HG03108 (cell line): Measurements from ENCODE around the gene TNFRSF12A.

ENCODE experiments used
- ATAC-seq: cut with Tn5 transposase; IDR thresholded peaks from one replicate; pipeline ENCODE4 v1.9.1; 2021; ENCODE audit warnings: moderate library complexity; ENCODE audit not compliant: unreplicated experiment

The TNFRSF12A gene

GRCh38 chr16:2985893-2986355, 34.2 kb upstream of the TNFRSF12A start:
- no peak for ATAC-seq

- ATAC-seq: no peak
Observed at GRCh38 chr16:2986623-2987188, 33.5 kb upstream of the TNFRSF12A start.

GRCh38 chr16:2987286-2987685, 32.9 kb upstream of the TNFRSF12A start:
- no peak for ATAC-seq

GRCh38 chr16:2987833-2988232, 32.3 kb upstream of the TNFRSF12A start:
- ATAC-seq: no peak

- no peak for ATAC-seq
Observed at GRCh38 chr16:2988590-2989099, 31.5 kb upstream of the TNFRSF12A start.

- ATAC-seq: no peak
Observed at GRCh38 chr16:2990891-2991290, 29.3 kb upstream of the TNFRSF12A start.

- ATAC-seq: no peak
Observed at GRCh38 chr16:2991566-2992261, 28.5 kb upstream of the TNFRSF12A start.

GRCh38 chr16:2992383-2993081, 27.6 kb upstream of the TNFRSF12A start:
- no peak for ATAC-seq

GRCh38 chr16:2996298-2996697, 23.9 kb upstream of the TNFRSF12A start:
- no peak for ATAC-seq

GRCh38 chr16:2999929-3000328, 20.2 kb upstream of the TNFRSF12A start:
- no peak for ATAC-seq

GRCh38 chr16:3000540-3000939, 19.6 kb upstream of the TNFRSF12A start:
- ATAC-seq: no peak

GRCh38 chr16:3001316-3001715, 18.9 kb upstream of the TNFRSF12A start:
- no peak for ATAC-seq

- ATAC-seq: peak; percentile 91
Observed at GRCh38 chr16:3003582-3004270, 16.4 kb upstream of the TNFRSF12A start.

- ATAC-seq: no peak
Observed at GRCh38 chr16:3004319-3004718, 15.8 kb upstream of the TNFRSF12A start.

GRCh38 chr16:3004781-3005284, 15.3 kb upstream of the TNFRSF12A start:
- no peak for ATAC-seq

- no peak for ATAC-seq
Observed at GRCh38 chr16:3007059-3007956, 12.9 kb upstream of the TNFRSF12A start.

- ATAC-seq: no peak
Observed at GRCh38 chr16:3007957-3008689, 12.0 kb upstream of the TNFRSF12A start.

GRCh38 chr16:3008690-3009037, 11.5 kb upstream of the TNFRSF12A start:
- no peak for ATAC-seq

- no peak for ATAC-seq
Observed at GRCh38 chr16:3009568-3010390, 10.4 kb upstream of the TNFRSF12A start.
